ENCODE results near the gene CCDC178.
"Not testable (repeated sequence)": the region's sequence is repeated elsewhere in the genome, so short reads cannot be mapped to it uniquely, and the experiment has no call there.

DNA sequence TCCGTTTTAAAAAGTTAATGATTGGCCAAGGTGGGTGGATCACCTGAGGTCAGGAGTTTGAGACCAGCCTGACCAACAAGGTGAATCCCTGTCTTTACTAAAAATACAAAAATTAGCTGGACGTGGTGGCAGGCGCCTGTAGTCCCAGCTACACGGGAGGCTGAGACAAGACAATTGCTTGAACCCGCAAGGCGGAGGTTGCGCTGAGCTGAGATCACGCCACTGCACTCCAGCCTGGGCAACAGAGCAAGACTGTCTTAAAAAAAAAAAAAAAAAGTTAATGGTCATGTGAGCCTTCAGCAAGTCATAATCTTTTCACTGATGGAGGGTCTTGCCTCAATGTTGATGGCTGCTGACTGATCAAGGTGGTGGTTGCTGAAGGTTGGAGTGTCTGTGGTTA, 41.6 kb downstream of the CCDC178 start:
- TF ChIP-seq, protein P1, sequence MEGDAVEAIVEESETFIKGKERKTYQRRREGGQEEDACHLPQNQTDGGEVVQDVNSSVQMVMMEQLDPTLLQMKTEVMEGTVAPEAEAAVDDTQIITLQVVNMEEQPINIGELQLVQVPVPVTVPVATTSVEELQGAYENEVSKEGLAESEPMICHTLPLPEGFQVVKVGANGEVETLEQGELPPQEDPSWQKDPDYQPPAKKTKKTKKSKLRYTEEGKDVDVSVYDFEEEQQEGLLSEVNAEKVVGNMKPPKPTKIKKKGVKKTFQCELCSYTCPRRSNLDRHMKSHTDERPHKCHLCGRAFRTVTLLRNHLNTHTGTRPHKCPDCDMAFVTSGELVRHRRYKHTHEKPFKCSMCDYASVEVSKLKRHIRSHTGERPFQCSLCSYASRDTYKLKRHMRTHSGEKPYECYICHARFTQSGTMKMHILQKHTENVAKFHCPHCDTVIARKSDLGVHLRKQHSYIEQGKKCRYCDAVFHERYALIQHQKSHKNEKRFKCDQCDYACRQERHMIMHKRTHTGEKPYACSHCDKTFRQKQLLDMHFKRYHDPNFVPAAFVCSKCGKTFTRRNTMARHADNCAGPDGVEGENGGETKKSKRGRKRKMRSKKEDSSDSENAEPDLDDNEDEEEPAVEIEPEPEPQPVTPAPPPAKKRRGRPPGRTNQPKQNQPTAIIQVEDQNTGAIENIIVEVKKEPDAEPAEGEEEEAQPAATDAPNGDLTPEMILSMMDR (IDR thresholded peaks at IDR 0.05) = not testable (repeated sequence)
- TF ChIP-seq POLR2A (IDR thresholded peaks at IDR 0.05) = not testable (repeated sequence)
